Measurements from ENCODE around the gene EID2B.

EID2B gene

GRCh38 chr19:39542206-39542605, 9.6 kb upstream of the EID2B start:
- Histone ChIP-seq H3K27ac (no peak overlapping the region), H3K4me1 (ENCODE audit: control insufficient read depth in 1 of 2, insufficient read depth in 1 of 2, low read depth in 1 of 2, low read length in 1 of 2) (peaks cover 8 to 12% of the 10 kb centered on the region in 2 experiments)

GRCh38 chr19:39540333-39540673, 7.7 kb upstream of the EID2B start:
- Histone ChIP-seq H3K27ac (peak overlapping the region; percentile 74), H3K4me1 (ENCODE audit: control insufficient read depth in 1 of 2, insufficient read depth in 1 of 2, low read depth in 1 of 2, low read length in 1 of 2) (peaks cover 8 to 12% of the 10 kb centered on the region in 2 experiments), H3K4me3 (ENCODE audit: low read depth in 1 of 2, low read length in 1 of 2) (peak overlapping the region; percentile 70 to 79), H3K27me3 (peaks cover 38% of the 10 kb centered on the region), H3K36me3 (no peaks in the 10 kb centered on the region), H3K9me3 (no peaks in the 10 kb centered on the region)
- TF ChIP-seq CTCF (IDR thresholded peaks at IDR 0.05) = no peak

More at GRCh38 chr19:39542206-39542605, 9.6 kb upstream of the EID2B start:
- no peak for TF ChIP-seq CTCF (IDR thresholded peaks at IDR 0.05)
- no peak overlapping the region for H3K4me3 ChIP-seq (ENCODE audit: low read depth in 1 of 2, low read length in 1 of 2)
- no peaks in the 10 kb centered on the region for H3K9me3 ChIP-seq
- no peaks in the 10 kb centered on the region for H3K36me3 ChIP-seq
- H3K27me3 ChIP-seq = peaks cover 56% of the 10 kb centered on the region

GRCh38 chr19:39539518-39540332, 7.1 kb upstream of the EID2B start, which contains the start of gene EID2:
TSS of gene EID2 (minus strand) at chr19:39540161. CDS start at chr19:39540079, 82 bp downstream.
- Histone ChIP-seq H3K27ac (peak within 1 kb of the TSS; percentile 74), H3K27me3 (peaks cover 32% of the 10 kb centered on the region), H3K4me3 (ENCODE audit: low read depth in 1 of 2, low read length in 1 of 2) (peak within 1 kb of the TSS; percentile 70 to 79), H3K36me3 (no peaks in the 10 kb centered on the region), H3K9me3 (no peaks in the 10 kb centered on the region), H3K4me1 (ENCODE audit: control insufficient read depth in 1 of 2, insufficient read depth in 1 of 2, low read depth in 1 of 2, low read length in 1 of 2) (peaks cover 8 to 12% of the 10 kb centered on the region in 2 experiments)
- TF ChIP-seq CTCF (IDR thresholded peaks at IDR 0.05) = peak; percentile 73

GRCh38 chr19:39539165-39539517, 6.5 kb upstream of the EID2B start:
- Histone ChIP-seq H3K4me3 (ENCODE audit: low read depth in 1 of 2, low read length in 1 of 2) (peak overlapping the region; percentile 70 to 79), H3K4me1 (ENCODE audit: control insufficient read depth in 1 of 2, insufficient read depth in 1 of 2, low read depth in 1 of 2, low read length in 1 of 2) (peaks cover 8 to 12% of the 10 kb centered on the region in 2 experiments), H3K27ac (peak overlapping the region; percentile 74), H3K36me3 (no peaks in the 10 kb centered on the region), H3K9me3 (no peaks in the 10 kb centered on the region), H3K27me3 (peaks cover 26% of the 10 kb centered on the region)
- TF ChIP-seq CTCF (IDR thresholded peaks at IDR 0.05) = no peak

GRCh38 chr19:39533791-39534190, 1.1 kb upstream of the EID2B start:
- no peaks in the 10 kb centered on the region for H3K9me3 ChIP-seq
- H3K36me3 ChIP-seq = no peaks in the 10 kb centered on the region
- no peak overlapping the region for H3K4me3 ChIP-seq (ENCODE audit: low read depth in 1 of 2, low read length in 1 of 2)
- peaks cover under 1% of the 10 kb centered on the region for H3K27me3 ChIP-seq
- H3K27ac ChIP-seq = no peak overlapping the region
- TF ChIP-seq CTCF (IDR thresholded peaks at IDR 0.05) = no peak
- peaks cover 11 to 12% of the 10 kb centered on the region in 2 experiments for H3K4me1 ChIP-seq (ENCODE audit: control insufficient read depth in 1 of 2, insufficient read depth in 1 of 2, low read depth in 1 of 2, low read length in 1 of 2)

Measured in neutrophil (primary cell).